Hematopoietic multipotent progenitor cell treated with erythropoietin and hydrocortisone succinate and interleukin-3 and kit ligand, for 8 days (in vitro differentiated cells): ENCODE results near the gene TGFBR3L.

Source experiments
- DNase-seq: peaks from one replicate; pipeline ENCODE4 v3.0.0-alpha.2; 2015

TGFBR3L gene

GRCh38 chr19:7881910-7882309 is 32.7 kb upstream of the TGFBR3L start:
- DNase-seq = no peak

DNA sequence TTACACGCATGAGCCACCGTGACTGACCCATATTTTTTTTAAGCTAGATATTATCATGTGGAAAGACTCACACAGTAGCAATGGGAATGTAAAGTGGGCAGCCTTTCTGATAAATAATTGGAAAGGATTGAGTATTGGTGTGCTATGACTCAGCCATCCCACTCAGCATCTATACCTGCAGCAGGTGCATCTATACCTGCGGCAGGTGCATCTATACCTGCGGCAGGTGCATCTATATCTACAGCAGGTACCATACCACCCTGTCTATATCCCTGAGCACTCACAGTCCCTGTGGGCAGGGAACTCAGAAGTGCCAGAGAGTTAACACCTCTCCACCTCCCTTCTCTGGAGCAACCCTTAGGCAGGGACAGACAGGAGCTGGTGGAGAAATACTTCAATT is 31.5 kb upstream of the TGFBR3L start:
- DNase-seq = no peak

DNA sequence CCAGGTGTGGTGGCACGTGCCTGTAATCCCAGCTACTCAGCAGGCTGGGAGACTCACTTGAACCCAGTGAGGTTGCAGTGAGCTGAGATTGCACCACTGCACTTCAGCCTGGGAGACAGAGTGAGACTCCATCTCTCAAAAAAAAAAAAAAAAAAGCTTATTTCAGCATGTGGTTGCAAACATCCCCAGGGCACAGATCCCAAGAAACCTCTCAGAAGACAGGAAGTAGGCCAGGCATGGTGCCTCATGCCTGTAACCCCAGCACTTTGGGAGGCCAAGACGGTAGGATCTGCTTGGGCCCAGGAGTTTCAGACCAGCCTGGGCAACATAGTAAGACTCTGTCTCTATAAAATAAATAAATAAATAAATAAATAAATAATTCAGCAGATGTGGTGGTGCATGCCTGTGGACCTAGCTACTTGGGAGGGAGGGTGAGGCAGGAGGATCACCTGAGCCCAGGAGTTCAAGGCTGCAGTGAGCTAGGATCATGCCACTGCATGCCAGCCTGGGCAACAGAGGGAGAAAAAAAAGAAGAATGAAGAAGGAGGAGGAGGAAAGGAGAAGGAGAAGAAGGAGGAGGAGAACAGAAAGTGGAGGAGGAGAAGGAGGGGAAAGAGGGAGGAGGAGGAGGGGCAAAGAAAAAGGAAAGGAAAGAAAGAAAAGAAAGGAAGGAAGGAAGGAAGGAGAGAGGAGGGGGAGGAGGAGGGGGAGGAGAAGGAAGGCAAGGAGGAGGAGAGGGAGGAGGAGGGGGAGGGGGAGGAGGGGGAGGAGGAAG is 30.6 kb upstream of the TGFBR3L start:
- DNase-seq = no peak

DNA sequence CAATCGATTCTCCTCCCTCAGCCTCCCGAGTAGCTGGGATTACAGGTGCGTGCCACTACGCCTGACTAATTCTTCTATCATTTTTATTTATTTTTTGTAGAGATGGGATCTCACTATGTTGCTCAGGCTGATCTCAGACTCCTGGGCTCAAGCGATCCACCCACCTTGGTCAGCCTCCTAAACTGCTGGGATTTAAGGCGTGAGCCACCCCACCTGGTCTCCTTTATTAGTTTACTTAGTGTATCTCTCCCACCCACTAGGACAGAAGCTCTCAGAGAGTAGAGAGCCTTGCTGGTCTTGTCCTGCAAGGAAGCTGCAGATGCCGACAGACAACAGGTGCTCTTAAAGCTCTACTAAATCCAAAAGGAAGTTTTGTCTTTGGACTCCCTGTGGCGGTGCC is 28.8 kb upstream of the TGFBR3L start:
- DNase-seq = no peak

DNA sequence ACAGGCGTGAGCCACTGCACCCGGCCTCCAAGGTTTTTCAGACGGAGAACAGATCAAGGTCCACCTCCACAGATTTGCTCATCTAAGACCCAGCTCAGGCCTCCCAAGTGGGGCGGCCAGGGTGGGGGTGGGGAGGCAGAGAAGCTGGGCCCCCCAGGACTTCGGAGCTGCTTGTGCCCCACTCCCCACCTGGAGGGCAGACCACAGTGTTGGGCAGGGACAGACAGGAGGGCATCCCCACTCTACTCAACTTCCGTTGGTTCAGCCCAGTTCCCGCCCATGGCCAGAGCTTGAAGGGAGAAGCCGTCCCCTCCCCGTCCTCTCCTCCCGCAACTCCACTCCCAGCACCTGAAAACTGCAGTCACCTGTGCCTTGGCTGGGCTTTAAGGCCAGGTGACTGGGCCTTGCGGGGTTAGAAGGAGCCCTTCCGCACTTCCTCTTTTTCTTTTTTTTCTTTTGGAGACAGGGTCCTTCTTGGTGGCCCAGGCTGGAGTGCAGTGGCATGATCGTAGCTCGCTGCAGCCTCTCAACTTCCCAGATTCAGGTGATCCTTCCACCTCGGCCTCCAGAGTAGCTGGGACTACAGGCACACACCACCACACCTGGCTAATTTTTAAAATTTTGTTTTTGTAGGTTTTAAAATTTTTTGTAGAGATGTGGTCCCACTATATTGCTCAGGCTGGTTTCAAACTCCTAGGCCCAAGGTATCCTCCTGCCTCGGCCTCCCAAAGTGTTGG is 27.1 kb upstream of the TGFBR3L start:
- no peak for DNase-seq

DNA sequence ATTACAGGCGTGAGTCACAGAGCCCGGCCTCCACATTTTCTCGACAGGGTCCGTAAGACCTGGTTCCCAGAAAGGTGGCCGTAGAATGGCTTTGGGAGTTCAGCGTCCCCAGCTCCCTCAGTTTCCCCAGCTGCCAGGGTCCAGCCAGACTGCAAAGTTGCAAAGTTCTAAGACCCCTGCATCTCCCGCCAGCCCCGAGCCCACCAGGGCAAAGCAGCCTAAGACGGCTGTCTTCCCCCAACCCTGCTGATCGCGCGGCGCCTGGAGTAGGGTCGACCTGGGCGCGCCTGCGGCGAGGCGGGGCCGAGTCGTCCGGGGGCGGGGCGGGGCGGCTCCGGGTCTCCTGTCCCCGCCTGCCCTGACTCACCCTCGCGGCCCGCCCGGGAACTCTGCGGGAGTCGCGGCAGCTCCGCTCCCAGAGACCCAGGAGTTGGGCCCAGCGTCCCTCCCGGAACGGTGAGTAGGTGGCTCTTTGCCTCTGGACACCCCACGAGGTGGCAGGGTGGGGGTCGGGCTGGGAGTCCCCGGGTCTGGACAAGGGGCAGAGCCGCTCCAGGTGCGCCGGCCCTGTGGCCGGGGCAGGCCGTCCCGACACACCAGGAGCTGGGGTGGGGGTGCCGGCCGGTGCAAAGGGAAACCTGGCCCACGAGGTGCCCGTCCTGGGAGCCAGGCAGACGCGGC is 26.3 kb upstream of the TGFBR3L start, which contains the start of gene LRRC8E:
Gene LRRC8E, plus strand, starts transcription at position 366 of the 681 bp plus-strand sequence. CDS start 7,094 bp downstream, outside the sequence.
- DNase-seq = peak; percentile 14

GRCh38 chr19:7888826-7889217 is 25.8 kb upstream of the TGFBR3L start:
- DNase-seq = no peak

DNA sequence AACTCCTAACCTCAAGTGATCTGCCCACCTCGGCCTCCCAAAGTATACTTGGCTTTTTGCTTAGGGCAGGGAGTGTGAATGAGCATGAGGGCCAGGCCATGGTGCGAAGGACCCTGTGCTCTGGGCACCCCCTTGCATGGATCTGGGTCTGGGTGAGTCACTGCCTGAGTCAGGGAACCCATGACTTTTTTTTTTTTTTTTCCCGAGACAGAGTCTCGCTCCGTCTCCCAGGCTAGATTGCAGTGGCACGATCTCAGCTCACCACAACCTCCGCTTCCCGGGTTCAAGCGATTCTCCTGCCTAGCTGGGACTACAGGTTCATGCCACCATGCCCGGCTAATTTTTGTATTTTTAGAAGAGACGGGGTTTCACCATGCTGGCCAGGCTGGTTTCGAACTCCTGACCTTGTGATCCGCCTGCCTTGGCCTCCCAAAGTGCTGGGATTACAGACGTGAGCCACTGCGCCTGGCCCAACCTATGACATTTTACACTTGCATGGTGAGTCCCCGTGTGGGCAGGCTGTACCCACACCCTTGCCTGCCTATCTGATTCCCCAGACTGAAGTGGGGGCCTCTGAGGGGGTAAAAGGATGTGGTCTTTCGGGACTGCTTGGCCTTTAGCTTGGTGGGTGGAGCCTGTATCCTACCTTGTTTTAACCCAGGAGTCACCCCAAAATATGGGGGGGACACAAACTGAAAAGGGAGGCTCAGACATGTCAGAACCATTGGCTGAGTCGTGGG is 21.1 kb upstream of the TGFBR3L start:
- peak; percentile 36 for DNase-seq

DNA sequence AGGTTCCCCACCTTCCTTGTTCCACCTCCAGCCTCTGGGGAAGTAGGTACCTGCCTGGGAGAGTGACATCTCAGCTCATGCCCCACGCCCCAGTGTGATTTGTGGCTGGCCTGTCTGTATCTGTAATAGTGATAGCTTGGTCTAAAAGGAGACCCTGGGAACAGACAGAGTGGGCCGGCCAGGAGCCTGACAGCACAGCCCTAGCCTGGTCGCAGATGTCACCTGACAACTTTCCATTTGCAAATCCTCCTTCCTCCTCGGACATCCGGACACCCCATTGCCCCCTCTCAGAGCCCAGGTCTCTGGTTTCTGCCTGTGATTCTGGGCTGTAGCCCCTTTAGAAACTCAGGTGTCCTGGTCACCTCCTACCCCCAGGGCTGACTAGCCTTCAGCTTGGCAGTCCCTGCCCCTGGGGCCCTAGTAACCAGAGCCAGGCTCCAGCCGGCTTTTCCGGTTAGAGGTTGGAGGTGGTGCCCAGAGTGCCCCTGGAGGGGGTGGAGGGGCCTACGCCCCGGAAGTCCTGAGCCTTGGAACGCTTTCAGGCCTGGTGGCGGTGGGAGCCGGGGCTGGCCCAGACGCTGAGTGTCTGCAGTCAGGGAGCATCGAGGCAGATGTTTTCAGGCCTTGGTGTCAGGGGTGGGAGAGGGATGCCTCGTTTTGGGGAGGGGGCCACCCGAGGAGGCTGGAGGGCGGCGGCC is 19.9 kb upstream of the TGFBR3L start:
- DNase-seq = no peak

GRCh38 chr19:7895565-7895964 is 19.1 kb upstream of the TGFBR3L start:
- no peak for DNase-seq

DNA sequence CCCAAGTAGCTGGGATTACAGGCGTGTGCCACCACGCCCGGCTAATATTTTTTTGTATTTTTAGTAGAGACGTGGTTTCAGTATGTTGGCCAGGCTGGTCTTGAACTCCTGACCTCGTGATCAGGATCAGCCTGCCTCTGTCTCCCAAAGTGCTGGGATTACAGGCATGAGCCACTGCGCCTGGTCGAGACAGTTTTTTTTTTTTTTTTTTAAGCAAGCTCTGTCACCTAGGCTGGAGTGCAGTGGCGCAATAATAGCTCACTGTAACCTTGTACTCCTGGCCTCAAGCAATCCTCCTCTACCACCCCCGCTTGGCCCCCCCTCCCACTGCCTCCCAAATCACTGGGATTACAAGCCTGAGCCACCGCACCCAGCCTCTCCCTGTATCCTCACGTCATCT is 17.3 kb upstream of the TGFBR3L start:
- no peak for DNase-seq

GRCh38 chr19:7898967-7899366 is 15.7 kb upstream of the TGFBR3L start:
- no peak for DNase-seq

DNA sequence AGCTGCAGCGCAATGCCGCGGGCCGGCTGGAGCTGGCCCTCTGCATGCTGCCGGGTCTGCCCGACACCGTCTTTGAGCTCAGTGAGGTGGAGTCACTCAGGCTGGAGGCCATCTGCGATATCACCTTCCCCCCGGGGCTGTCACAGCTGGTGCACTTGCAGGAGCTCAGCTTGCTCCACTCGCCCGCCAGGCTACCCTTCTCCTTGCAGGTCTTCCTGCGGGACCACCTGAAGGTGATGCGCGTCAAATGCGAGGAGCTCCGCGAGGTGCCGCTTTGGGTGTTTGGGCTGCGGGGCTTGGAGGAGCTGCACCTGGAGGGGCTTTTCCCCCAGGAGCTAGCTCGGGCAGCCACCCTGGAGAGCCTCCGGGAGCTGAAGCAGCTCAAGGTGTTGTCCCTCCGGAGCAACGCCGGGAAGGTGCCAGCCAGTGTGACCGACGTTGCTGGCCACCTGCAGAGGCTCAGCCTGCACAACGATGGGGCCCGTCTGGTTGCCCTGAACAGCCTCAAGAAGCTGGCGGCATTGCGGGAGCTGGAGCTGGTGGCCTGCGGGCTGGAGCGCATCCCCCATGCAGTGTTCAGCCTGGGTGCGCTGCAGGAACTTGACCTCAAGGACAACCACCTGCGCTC is 14.8 kb upstream of the TGFBR3L start:
- DNase-seq = no peak

DNA sequence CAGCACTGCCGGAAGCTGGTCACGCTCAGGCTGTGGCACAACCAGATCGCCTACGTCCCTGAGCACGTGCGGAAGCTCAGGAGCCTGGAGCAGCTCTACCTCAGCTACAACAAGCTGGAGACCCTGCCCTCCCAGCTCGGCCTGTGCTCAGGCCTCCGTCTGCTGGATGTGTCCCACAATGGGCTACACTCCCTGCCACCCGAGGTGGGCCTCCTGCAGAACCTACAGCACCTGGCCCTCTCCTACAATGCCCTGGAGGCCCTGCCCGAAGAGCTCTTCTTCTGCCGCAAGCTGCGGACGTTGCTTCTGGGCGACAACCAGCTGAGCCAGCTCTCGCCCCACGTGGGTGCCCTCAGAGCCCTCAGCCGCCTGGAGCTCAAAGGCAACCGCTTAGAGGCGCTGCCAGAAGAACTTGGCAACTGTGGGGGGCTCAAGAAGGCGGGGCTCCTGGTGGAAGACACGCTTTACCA is 14.2 kb upstream of the TGFBR3L start:
- no peak for DNase-seq

- no peak for DNase-seq
Observed at GRCh38 chr19:7900931-7901330, 13.7 kb upstream of the TGFBR3L start.

- DNase-seq = no peak
Observed at GRCh38 chr19:7901337-7901736, 13.3 kb upstream of the TGFBR3L start.

DNA sequence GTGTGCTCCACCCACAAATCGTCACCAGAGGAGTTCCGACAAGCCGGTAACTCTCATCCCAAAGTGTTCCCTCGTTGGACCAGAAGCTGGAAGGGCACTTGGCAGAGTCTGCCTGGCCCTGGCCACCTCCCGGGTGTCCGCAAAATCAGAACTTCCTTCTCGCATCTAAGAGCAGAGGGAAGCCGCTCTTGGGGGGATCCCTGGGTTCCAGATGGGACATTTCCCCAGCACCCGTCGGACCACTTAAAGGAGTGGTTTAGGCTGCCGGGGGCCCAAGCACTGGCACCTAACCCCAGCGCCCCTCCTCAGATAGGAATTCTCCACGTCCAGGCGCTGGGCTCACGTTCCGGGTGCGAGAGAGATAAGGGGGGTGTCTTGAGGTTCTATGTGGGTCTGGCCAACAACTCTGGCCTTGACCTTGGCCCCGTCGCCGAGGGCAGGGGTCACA is 11.8 kb upstream of the TGFBR3L start:
- DNase-seq = no peak

GRCh38 chr19:7903244-7904073 is 11.2 kb upstream of the TGFBR3L start, which contains the start of gene MAP2K7:
MAP2K7 (plus strand) TSS chr19:7903877; CDS start chr19:7903945, 68 bp downstream.
- peak; percentile 99 for DNase-seq

DNA sequence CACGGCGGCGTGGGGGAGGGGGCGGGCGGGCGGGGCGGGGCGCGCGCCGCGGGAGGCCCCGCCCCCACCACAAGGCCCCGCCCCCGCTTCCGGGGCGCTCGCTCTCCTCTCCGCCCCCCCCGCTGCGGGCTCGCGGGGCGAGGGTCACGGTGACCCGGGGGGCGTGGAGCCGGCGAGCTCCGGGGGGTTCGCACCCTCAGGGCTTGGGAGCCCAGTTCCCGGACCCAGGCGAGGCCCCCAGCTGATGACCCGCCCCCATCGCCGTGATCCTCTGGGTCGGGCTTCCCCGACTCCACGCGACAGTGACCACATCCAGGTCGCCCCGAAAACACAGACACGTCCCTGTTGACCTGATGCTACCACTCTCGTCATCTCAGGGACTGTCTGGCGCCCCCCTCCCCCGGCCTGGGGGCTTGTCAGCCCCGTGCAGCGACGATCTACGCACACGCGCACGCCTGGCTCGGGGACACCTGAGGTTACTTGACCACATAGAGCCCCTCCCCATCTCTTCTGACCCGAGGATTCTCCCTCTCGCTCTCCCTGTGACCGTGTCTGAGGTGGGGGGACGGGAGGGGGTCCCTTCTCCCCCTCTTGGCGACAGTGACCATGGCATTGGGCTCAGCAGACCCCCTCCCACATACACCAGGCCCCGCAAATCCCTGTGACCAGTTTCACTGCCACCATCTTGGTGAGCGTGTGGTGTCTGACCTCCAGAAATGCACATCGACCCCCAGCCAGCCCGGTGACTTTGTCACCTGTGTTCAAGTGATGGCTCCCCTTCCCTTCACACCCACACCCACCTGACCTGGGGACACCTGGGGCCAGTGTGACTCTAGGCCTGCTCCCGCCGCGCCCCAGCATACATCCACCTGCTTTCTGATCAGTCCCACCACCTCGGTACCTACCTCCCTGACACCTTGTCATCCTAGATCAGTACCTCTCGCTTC is 10.3 kb upstream of the TGFBR3L start:
- DNase-seq = peak; percentile 29
